GM21381 (cell line): Measurements from ENCODE around the gene USP24.

Experiments used
- ATAC-seq: cut with Tn5 transposase; IDR thresholded peaks from one replicate; pipeline ENCODE4 v1.9.1; 2021; ENCODE audit warnings: mild to moderate bottlenecking, moderate library complexity; ENCODE audit not compliant: unreplicated experiment

The USP24 gene

GRCh38 chr1:55168353-55168752, 46.8 kb downstream of the USP24 start:
- ATAC-seq, result no peak

- no peak for ATAC-seq
These were observed 47.8 kb downstream of the USP24 start for GRCh38 chr1:55167224-55167871.

- ATAC-seq, result no peak
These were observed 50.3 kb downstream of the USP24 start for GRCh38 chr1:55164906-55165305.

GRCh38 chr1:55159571-55159970, 55.6 kb downstream of the USP24 start:
- no peak for ATAC-seq

GRCh38 chr1:55156608-55157007, 58.6 kb downstream of the USP24 start:
- no peak for ATAC-seq

- ATAC-seq, result no peak
These were observed 59.1 kb downstream of the USP24 start for GRCh38 chr1:55156093-55156492.

- no peak for ATAC-seq
These were observed 59.6 kb downstream of the USP24 start for GRCh38 chr1:55155522-55155921.

GRCh38 chr1:55154616-55155015, 60.5 kb downstream of the USP24 start:
- no peak for ATAC-seq

GRCh38 chr1:55153031-55153430, 62.1 kb downstream of the USP24 start:
- no peak for ATAC-seq

GRCh38 chr1:55150880-55151588, 64.1 kb downstream of the USP24 start:
- ATAC-seq, result peak; percentile 95

- ATAC-seq, result no peak
These were observed 66.5 kb downstream of the USP24 start for GRCh38 chr1:55148676-55149075.

- ATAC-seq, result no peak
These were observed 67.6 kb downstream of the USP24 start for GRCh38 chr1:55147524-55147923.

- ATAC-seq, result no peak
These were observed 68.4 kb downstream of the USP24 start for GRCh38 chr1:55146781-55147180.

- ATAC-seq, result no peak
These were observed 70.3 kb downstream of the USP24 start for GRCh38 chr1:55144886-55145285.

GRCh38 chr1:55143684-55144083, 71.5 kb downstream of the USP24 start:
- ATAC-seq, result no peak

- ATAC-seq, result no peak
These were observed 73.8 kb downstream of the USP24 start for GRCh38 chr1:55141295-55141893.

- peak; percentile 81 for ATAC-seq
These were observed 74.6 kb downstream of the USP24 start for GRCh38 chr1:55140546-55140983.

GRCh38 chr1:55140137-55140536, 75.0 kb downstream of the USP24 start:
- ATAC-seq, result no peak

- ATAC-seq, result no peak
These were observed 76.3 kb downstream of the USP24 start for GRCh38 chr1:55138823-55139222.

GRCh38 chr1:55134152-55134808, 80.9 kb downstream of the USP24 start:
- no peak for ATAC-seq

- ATAC-seq, result no peak
These were observed 83.4 kb downstream of the USP24 start for GRCh38 chr1:55131801-55132200.

GRCh38 chr1:55131218-55131617, 83.9 kb downstream of the USP24 start:
- ATAC-seq, result no peak
